ENCODE measurements around the gene SLC11A2.

DNA sequence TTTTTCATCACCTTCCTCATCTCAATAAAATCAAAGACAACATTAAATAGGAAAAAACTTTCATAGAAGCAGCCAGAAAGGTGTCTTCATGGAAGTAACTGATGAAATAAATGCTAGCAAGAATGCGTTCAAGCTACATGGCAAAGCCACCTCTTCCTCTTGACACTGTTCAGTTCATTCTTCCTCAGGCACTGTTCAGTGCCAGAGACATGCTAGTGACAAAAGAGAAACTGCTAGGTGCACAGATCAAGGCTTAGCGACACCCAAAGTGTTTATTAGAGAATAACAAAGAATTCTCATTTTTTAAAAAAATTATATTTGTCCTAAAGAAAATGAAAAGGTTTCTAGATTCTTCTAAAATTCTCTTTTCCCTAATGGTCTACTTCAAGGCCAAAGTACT is 7.2 kb downstream of the SLC11A2 start:
- no peak for TF ChIP-seq EZH2phosphoT487 (IDR thresholded peaks at IDR 0.05; ENCODE audit: low read depth)
- TF ChIP-seq, protein P1, sequence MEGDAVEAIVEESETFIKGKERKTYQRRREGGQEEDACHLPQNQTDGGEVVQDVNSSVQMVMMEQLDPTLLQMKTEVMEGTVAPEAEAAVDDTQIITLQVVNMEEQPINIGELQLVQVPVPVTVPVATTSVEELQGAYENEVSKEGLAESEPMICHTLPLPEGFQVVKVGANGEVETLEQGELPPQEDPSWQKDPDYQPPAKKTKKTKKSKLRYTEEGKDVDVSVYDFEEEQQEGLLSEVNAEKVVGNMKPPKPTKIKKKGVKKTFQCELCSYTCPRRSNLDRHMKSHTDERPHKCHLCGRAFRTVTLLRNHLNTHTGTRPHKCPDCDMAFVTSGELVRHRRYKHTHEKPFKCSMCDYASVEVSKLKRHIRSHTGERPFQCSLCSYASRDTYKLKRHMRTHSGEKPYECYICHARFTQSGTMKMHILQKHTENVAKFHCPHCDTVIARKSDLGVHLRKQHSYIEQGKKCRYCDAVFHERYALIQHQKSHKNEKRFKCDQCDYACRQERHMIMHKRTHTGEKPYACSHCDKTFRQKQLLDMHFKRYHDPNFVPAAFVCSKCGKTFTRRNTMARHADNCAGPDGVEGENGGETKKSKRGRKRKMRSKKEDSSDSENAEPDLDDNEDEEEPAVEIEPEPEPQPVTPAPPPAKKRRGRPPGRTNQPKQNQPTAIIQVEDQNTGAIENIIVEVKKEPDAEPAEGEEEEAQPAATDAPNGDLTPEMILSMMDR (IDR thresholded peaks at IDR 0.05; ENCODE audit: low read depth, low read length), result no peak

All from OCI-LY3 (cell line).